Epithelial cell of proximal tubule (primary cell): ENCODE data around the gene GPNMB. TPM values are rescaled to one million over a fixed set of nuclear protein-coding genes. Genes with fewer than 3 reads are reported as not detected.
A peak's percentile ranks its signal among the peaks of the same experiment; 100 is the strongest.

ENCODE experiments used
- DNase-seq: peaks from one replicate; pipeline ENCODE4 v3.0.0-alpha.2; 2011; ENCODE audit warnings: low read depth
- H3K4me3 ChIP-seq: 2 replicates; pipeline ENCODE4 v1.5.1; 2011; ENCODE audit warnings: low read depth, mild to moderate bottlenecking, low read length
- total RNA-seq: library from RNA; depleted of rRNA; stranded (reverse); fragments of >200 nt; gene quantifications from 2 replicates; pipeline ENCODE4 v1.2.3, GENCODE V29; 2015
- TF ChIP-seq, protein P1 (sequence below): conservative IDR thresholded peaks from 2 replicates; pipeline ENCODE4 v1.5.1; 2012; ENCODE audit warnings: low read depth, mild to moderate bottlenecking, low read length

GPNMB gene
- total RNA-seq, 1 donor from 2014 or later: 10.6 TPM

DNA sequence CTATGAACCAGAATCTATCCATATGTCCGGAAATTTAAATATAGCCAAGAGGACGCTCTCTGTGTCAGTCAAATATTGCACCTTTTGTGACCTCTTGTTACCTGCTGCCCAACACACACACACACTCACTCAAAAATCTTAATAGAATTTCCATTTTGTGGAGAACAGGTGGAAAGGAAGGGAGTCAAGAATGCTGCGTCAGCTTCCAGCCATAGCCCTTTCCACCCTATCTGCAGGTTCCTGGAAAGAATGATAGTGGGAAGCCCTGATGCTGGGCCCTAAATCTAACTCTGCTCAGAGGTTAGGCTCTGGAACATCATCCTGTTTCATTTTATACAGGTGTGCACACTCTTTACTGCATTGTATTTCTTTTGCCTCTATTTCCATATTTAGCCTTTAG is 9.6 kb upstream of the GPNMB start:
- no peak overlapping the region for H3K4me3 ChIP-seq
- DNase-seq: no peak
- TF ChIP-seq, protein P1, sequence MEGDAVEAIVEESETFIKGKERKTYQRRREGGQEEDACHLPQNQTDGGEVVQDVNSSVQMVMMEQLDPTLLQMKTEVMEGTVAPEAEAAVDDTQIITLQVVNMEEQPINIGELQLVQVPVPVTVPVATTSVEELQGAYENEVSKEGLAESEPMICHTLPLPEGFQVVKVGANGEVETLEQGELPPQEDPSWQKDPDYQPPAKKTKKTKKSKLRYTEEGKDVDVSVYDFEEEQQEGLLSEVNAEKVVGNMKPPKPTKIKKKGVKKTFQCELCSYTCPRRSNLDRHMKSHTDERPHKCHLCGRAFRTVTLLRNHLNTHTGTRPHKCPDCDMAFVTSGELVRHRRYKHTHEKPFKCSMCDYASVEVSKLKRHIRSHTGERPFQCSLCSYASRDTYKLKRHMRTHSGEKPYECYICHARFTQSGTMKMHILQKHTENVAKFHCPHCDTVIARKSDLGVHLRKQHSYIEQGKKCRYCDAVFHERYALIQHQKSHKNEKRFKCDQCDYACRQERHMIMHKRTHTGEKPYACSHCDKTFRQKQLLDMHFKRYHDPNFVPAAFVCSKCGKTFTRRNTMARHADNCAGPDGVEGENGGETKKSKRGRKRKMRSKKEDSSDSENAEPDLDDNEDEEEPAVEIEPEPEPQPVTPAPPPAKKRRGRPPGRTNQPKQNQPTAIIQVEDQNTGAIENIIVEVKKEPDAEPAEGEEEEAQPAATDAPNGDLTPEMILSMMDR: no peak

DNA sequence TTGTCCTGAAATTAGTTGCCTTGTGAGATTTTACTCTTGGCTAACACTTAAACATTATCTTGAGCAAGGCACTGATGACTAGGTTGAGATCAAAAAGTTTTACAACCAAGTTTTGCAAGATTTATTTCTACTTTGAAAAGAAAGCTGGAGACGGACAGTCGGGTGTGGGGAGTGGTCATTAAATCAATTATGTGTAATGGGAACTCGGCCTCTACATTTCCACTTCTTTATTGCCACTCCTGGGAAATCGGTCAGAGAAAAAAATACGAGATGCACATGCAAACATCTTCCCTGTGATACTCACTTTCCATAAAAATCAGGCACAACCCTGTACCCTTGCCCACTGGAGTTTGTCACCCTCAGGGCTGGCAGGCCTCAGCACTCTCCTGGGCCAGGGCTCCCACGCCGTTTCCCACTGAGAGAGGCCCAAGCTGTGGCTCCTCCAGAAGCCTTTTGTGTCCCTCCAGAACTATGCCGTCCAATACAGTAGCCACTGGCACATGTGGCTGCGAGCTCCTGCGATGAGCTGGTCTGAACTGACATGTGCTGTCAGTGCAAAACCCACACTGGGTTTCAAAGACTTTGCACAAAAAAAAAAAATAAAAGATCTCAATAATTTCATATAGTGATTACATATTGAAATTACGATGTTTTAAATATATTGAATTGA is 7.5 kb upstream of the GPNMB start:
- no peak for DNase-seq
- TF ChIP-seq, protein P1: no peak
- H3K4me3 ChIP-seq: no peak overlapping the region

DNA sequence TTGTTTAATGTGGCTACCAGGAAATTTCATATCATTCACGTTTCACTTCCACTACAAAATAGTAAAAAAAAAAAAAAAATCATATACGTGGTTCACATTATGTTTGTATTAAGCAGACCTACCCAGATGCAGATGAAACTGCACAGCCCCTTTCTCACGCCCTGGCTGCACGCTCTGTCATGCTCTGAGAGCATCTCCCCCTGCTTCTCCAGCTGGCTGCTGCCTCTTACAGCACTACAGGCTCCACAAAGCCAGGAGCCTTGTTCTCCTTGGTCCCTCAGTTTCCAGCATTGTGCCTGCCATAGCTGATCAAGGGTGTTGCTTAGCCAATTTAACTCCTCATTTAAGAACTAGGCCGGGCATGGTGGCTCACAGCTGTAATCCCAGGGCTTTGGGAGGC is 6.9 kb upstream of the GPNMB start:
- DNase-seq: no peak
- no peak overlapping the region for H3K4me3 ChIP-seq
- TF ChIP-seq, protein P1: no peak

DNA sequence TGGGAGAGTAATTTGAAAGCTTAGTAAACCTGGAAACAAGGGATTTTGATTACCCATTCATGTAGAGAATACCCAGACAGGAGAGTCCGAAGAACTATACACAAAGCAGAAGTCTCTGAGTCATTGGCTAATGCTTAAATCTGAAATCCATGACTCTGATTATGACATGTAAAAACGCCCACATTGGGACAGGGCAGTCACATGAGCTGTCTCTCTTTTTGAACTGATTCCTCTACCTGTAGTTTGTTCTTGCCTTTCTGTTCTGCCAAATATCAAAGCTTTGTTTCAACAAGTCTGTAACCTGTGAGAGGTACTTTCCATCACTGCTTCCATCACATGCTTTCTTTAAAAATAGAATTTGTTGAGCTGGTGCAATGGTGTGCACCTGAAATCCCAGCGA is 4.3 kb upstream of the GPNMB start:
- TF ChIP-seq, protein P1: no peak
- H3K4me3 ChIP-seq: no peak overlapping the region
- no peak for DNase-seq

DNA sequence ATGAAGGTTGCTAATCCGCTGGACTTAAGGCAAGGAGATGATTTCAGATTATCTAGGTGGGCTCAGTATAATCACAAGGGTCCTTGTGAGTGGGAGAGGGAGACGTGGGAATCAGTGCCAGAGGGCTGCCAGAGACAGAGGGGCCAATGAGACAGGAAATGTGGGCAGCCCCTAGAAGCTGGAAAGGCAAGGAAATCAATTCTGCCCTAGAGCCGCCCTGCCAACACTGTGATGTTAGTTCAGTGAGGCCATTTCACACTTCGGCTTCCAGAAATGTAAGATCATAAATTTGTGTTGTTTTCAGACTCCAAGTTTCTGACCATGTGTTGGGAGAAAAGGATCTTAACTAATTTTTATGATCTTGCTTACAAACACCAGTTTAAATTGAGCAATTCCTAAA is 3.6 kb upstream of the GPNMB start:
- no peak for DNase-seq
- H3K4me3 ChIP-seq: no peak overlapping the region
- TF ChIP-seq, protein P1: no peak

DNA sequence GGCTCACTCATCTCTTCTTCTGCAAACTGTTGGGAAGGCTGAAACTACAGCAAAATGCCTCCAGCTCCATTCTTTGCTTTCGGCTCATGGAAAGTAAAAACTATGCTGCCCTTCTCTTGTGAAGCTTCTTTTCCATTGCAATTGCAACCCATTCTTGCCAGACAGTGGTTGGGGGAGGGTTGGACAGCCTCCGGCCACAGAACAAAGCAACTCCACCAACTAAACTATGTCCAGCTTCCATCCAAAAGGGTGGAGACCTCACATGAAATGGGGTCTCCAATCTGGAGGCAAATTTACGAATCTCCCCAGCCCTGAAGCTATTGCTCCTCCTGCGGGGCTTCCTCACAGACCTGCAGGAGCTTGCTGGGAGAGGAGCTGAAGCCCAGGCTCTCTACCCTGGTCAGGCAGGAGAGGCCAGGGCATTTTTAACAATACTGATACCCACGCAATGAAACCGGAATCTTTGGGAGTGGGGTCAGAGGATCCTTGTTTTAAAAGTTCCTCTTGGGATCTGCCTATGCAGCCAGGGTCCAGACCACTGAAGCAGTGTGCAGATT is 549 bp downstream of the GPNMB start:
- DNase-seq: no peak
- H3K4me3 ChIP-seq: peak overlapping the region; percentile 51
- TF ChIP-seq, protein P1: no peak
